Progenitor cell of endocrine pancreas (in vitro differentiated cells): ENCODE measurements around the gene ZNF672. TPM values are rescaled to one million over a fixed set of nuclear protein-coding genes. Genes with fewer than 3 reads are reported as not detected.
"Not testable (repeated sequence)": the region's sequence is repeated elsewhere in the genome, so short reads cannot be mapped to it uniquely, and the experiment has no call there.

ENCODE experiments used
- DNase-seq: peaks from one replicate; pipeline ENCODE4 v3.0.0; 2021; ENCODE audit warnings: low spot score; ENCODE audit not compliant: unreplicated experiment
- H3K27ac Mint-ChIP-seq: 2 replicates; pipeline ENCODE4 v1.8.0; 2021; ENCODE audit warnings: mild to moderate bottlenecking, moderate library complexity, mixed read lengths
- H3K27me3 Mint-ChIP-seq: 2 replicates; pipeline ENCODE4 v1.8.0; 2021; ENCODE audit warnings: mixed read lengths
- H3K36me3 Mint-ChIP-seq: 2 replicates; pipeline ENCODE4 v1.8.0; 2022; ENCODE audit warnings: mixed read lengths; ENCODE audit not compliant: insufficient read depth
- H3K4me1 Mint-ChIP-seq: 2 replicates; pipeline ENCODE4 v1.8.0; 2021; ENCODE audit warnings: low read depth, mixed read lengths
- H3K4me3 Mint-ChIP-seq: 2 replicates; pipeline ENCODE4 v1.8.0; 2021; ENCODE audit warnings: low read depth, mild to moderate bottlenecking, moderate library complexity, mixed read lengths
- H3K9me3 Mint-ChIP-seq: 2 replicates; pipeline ENCODE4 v1.8.0; 2021; ENCODE audit warnings: low read depth, mixed read lengths
- total RNA-seq: library from RNA; stranded (reverse); gene quantifications from 2 replicates; pipeline ENCODE4 v1.2.1, GENCODE V29; 2021
- TF ChIP-seq, protein P1 (sequence below): fragments of 200-600 bp; sonication (generic); IDR thresholded peaks from one replicate; pipeline ENCODE4 v1.5.0; 2021; ENCODE audit warnings: antibody characterized with exemption, mild to moderate bottlenecking; ENCODE audit not compliant: unreplicated experiment

ZNF672 gene
- total RNA-seq, 1 donor from 2014 or later, result 37.2 TPM

- peak overlapping the region; percentile 50 for H3K4me3 Mint-ChIP-seq
- no peak overlapping the region for H3K27ac Mint-ChIP-seq
- TF ChIP-seq, protein P1, sequence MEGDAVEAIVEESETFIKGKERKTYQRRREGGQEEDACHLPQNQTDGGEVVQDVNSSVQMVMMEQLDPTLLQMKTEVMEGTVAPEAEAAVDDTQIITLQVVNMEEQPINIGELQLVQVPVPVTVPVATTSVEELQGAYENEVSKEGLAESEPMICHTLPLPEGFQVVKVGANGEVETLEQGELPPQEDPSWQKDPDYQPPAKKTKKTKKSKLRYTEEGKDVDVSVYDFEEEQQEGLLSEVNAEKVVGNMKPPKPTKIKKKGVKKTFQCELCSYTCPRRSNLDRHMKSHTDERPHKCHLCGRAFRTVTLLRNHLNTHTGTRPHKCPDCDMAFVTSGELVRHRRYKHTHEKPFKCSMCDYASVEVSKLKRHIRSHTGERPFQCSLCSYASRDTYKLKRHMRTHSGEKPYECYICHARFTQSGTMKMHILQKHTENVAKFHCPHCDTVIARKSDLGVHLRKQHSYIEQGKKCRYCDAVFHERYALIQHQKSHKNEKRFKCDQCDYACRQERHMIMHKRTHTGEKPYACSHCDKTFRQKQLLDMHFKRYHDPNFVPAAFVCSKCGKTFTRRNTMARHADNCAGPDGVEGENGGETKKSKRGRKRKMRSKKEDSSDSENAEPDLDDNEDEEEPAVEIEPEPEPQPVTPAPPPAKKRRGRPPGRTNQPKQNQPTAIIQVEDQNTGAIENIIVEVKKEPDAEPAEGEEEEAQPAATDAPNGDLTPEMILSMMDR, result no peak
- no peak for DNase-seq
- peaks cover 4% of the 10 kb centered on the region for H3K36me3 Mint-ChIP-seq
- no peaks in the 10 kb centered on the region for H3K27me3 Mint-ChIP-seq
- H3K9me3 Mint-ChIP-seq, result no peaks in the 10 kb centered on the region
- H3K4me1 Mint-ChIP-seq, result peaks cover 4% of the 10 kb centered on the region
Observed at GRCh38 chr1:248871837-248872401, 33.9 kb downstream of the ZNF672 start.

GRCh38 chr1:248872752-248873408, 34.9 kb downstream of the ZNF672 start:
- H3K4me1 Mint-ChIP-seq, result peaks cover 4% of the 10 kb centered on the region
- no peaks in the 10 kb centered on the region for H3K27me3 Mint-ChIP-seq

GRCh38 chr1:248873409-248873992, 35.5 kb downstream of the ZNF672 start:
- Mint-ChIP-seq H3K27me3 (no peaks in the 10 kb centered on the region), H3K27ac (peak overlapping the region; percentile 99), H3K4me3 (peak overlapping the region; percentile 88), H3K36me3 (peaks cover 4% of the 10 kb centered on the region), H3K4me1 (peaks cover 4% of the 10 kb centered on the region), H3K9me3 (no peaks in the 10 kb centered on the region)
- DNase-seq, result peak; percentile 97
- TF ChIP-seq, protein P1, result no peak

More at GRCh38 chr1:248872752-248873408, 34.9 kb downstream of the ZNF672 start:
- peak overlapping the region; percentile 99 for H3K27ac Mint-ChIP-seq
- DNase-seq, result peak; percentile 44
- peak overlapping the region; percentile 88 for H3K4me3 Mint-ChIP-seq
- TF ChIP-seq, protein P1, result no peak
- peaks cover 4% of the 10 kb centered on the region for H3K36me3 Mint-ChIP-seq
- no peaks in the 10 kb centered on the region for H3K9me3 Mint-ChIP-seq

- Mint-ChIP-seq H3K4me3 (peak overlapping the region; percentile 88), H3K36me3 (peaks cover 4% of the 10 kb centered on the region), H3K4me1 (peaks cover 4% of the 10 kb centered on the region), H3K27ac (peak overlapping the region; percentile 99), H3K27me3 (no peaks in the 10 kb centered on the region), H3K9me3 (no peaks in the 10 kb centered on the region)
- peak; percentile 60 for DNase-seq
- TF ChIP-seq, protein P1, result no peak
Observed at GRCh38 chr1:248873993-248874533, 36.0 kb downstream of the ZNF672 start.

GRCh38 chr1:248881261-248881660, 43.2 kb downstream of the ZNF672 start:
- H3K4me3 Mint-ChIP-seq, result no peak overlapping the region
- no peaks in the 10 kb centered on the region for H3K36me3 Mint-ChIP-seq
- H3K4me1 Mint-ChIP-seq, result peaks cover 5% of the 10 kb centered on the region
- no peak for DNase-seq
- H3K9me3 Mint-ChIP-seq, result no peaks in the 10 kb centered on the region
- no peaks in the 10 kb centered on the region for H3K27me3 Mint-ChIP-seq
- H3K27ac Mint-ChIP-seq, result no peak overlapping the region
- TF ChIP-seq, protein P1, result no peak

DNA sequence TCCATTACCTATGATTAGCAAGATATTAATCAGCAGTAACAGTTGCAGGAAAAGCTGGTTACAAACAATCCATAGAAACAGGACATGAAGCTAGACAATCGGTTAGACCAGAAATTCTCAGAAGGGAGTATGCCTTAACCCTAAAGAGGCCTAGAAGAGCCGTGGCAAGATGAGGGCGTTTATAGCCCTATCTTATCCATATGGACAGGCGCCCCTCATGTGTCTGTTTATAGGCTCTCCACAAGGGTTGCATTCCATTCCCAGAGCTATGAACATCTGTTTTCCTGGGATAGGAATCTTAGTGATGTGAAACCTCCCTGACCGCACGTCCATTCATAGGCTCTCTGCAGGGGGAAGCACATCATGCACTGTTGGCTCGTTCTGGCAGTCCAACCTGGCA, 44.4 kb downstream of the ZNF672 start:
- H3K27me3 Mint-ChIP-seq, H3K4me3 Mint-ChIP-seq, DNase-seq, H3K9me3 Mint-ChIP-seq, H3K27ac Mint-ChIP-seq, H3K36me3 Mint-ChIP-seq: not testable (repeated sequence)
- peaks cover 11% of the 10 kb centered on the region for H3K4me1 Mint-ChIP-seq
